A673 (cell line): Measurements from ENCODE around the gene PPM1K.

ENCODE experiments used
- CTCF ChIP-seq: fragments of 300-800, 200-600 bp; sonication (generic); conservative IDR thresholded peaks from 2 replicates; pipeline ENCODE4 v1.5.1; 2017; ENCODE audit warnings: low read depth, mild to moderate bottlenecking, antibody characterized with exemption, low read length, moderate library complexity, mixed read lengths
- EZH2 ChIP-seq: fragments of 200-600 bp; sonication (generic); IDR thresholded peaks from 2 replicates; pipeline ENCODE4 v1.6.1; 2017; ENCODE audit warnings: borderline replicate concordance, low read depth, mild to moderate bottlenecking, mixed read lengths, antibody characterized with exemption, low read length; ENCODE audit not compliant: poor library complexity, severe bottlenecking

- no peak for TF ChIP-seq CTCF
- TF ChIP-seq EZH2, result no peak
Observed at GRCh38 chr4:88327665-88328064, 43.3 kb upstream of the PPM1K start.
